HS-27A (cell line): ENCODE measurements around the gene RAD51B.
"Not testable (repeated sequence)": the region's sequence is repeated elsewhere in the genome, so short reads cannot be mapped to it uniquely, and the experiment has no call there.

Experiments used
- DNase-seq: peaks from one replicate; pipeline ENCODE4 v3.0.0-alpha.2; 2012; ENCODE audit warnings: low read depth, missing footprints

Gene RAD51B

DNA sequence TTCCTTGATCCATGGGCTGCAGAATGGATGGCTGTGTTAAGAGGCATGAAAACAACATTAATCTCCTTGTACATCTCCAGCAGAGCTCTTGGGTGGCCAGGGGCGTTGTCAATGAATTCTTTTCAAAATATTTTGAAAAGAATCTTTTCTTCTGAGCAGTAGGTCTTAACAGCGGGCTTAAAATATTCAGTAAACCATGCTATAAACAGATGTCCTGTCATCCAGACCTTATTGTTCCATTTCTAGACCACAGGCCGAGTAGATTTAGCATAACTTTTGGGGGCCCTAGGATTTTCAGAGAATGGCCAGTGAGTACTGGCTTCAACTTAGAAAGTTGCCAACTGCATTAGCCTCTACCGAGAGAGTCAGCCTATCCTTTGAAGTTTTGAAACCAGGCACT lies 130.2 kb downstream of the RAD51B start:
- DNase-seq, result no peak

DNA sequence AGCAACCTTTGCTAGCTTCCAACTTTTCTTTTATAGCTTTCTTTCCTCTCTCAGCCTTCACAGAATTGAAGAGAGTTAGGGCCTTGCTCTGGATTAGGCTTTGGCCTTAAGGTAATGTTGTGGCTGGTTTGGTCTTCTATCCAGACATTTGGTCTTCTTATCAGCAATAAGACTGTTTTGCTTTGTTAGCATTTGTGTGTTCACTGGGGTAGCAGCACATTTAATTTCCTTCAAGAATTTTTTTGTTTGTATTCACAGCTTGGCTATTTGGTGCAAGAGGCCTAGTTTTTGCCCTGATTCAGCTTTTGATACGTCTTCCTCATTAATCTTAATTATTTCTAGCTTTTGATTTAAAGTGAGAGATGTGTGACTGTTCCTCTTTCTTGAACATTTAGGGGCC lies 130.8 kb downstream of the RAD51B start:
- DNase-seq, result no peak

DNA sequence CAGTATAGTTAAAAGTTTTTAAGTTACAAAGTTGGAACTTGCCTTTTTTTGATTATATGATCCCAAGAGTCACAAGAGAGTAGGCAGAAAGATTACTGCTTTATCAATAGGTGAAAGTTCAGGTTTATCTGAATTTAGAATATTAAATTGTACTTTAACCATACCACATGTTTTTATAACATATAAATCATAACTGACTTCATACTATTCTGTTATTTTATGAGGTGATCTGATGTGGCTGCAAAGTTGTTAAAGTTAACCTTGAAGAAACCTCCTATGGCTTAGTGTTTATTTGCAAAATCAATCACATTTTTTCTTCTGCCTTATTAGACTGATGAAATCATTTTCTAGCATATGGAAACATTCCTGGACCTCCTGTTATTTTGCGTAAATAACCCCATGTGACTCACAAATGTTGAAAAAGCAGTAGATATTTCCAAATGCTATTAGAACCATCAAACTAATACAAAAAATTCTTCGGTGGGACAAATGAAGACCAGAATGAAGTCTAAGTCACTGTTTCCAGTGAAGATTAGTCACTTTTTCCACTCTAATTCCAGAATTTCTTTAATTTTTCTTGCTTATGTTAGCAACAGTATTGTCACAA lies 132.1 kb downstream of the RAD51B start:
- DNase-seq, result no peak

DNA sequence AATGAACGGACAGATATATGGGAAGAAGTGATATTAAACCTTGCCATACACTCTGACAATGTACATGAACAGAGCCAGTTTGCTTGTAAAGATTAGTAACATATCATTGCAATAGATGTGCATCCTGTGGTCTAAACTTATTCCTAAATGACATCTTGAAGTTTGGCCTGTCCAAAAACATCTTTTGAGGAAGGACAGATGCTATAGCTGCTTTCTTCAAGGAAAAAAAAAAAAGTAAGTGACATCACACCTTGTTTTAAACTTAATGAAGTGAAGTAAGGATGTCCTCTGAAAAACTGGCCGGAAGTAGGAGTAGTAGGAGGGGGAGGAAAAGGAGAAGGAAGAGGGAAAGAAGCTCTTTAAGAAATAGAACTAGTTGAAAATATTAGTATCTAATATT lies 132.8 kb downstream of the RAD51B start:
- no peak for DNase-seq

DNA sequence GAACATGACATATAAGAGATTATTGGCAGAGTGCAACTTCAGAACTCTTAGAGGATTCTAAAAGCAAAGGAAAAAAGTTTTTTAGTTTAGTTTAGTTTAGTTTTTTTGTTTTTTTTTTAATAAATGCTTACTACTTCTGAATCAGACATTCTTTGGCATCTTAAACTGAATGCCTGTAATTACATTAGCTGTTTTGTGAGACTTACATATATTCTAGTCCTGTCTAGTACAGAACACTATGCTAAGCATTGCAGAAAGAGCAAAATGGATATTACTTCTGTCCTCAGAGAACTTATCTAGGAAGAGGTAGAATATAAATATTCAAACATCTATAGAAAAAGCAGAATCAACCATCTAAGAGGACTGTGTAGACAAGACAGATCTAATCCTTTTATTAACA lies 133.2 kb downstream of the RAD51B start:
- no peak for DNase-seq

DNA sequence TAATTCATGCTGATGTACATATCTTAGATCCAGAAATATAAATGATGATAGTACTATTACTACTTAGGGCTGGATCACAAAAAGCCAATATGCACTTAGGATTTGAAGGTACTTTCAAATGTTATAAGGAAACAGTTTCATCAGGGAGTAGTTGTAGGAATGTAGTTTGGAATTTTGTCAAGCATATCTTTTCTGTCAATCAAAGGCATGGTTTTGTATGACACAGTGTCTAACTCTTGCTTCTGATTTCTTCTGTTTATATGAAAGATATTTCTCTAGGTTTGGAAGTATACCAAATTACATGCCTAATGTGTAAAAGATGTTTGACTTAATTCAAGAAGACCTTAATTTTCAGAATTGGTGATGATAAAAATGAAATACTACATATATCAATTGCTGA lies 135.7 kb downstream of the RAD51B start:
- DNase-seq, result no peak

DNA sequence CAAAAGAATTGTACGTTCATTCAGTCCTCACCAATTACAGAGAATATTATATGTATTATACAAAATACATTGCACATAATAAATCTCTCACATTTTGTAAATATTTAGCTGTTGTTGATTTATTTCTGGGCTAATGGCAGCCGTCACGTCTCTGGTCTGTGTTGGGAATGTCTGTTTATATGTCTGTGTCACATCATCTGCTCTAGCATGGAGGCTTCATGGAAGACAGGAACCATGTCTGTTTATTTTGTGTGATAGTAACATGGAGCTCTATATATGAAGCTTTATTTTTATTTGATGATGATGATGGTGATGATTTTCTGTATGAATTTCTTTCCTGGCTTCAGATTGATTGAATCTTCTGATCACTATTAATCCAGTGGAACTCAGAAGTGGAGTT lies 138.4 kb downstream of the RAD51B start:
- no peak for DNase-seq

DNA sequence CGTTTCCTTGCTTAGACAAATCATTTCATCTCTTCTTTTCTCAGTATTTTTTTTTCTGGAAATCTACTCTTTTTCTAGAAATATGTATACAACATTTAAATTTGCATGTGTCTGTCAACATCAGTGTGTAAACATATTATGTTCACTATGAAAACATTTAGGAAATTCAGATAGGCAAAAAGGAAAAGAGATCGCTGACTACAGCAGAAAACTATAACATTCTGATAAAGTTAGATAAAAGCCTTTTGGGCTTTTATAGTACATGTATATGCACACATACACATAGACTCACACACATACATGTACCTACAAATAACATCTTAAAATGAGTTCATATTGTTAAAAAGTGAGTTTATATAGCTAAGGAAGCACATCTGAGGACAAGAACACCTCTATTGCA lies 142.1 kb downstream of the RAD51B start:
- DNase-seq, result no peak

DNA sequence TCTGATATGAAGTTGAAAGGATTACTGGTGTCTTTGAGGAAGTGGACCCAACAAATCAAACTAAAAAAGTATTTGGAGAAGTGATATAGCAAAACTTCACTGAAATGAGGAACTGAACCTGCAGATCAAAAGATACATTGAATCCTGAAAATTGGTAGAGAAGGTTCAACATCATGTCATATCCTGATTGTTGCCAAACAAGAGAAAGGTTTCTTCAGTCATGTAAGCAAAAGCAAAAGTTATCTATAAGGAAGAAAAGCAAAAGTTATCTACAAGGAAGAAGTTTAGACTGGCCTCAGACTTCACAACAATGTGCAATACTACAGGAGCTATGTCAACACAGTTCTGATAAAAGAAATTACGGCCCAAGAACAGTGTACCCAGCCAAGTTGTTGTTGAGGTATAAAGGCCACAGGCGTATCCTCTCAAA lies 142.7 kb downstream of the RAD51B start:
- no peak for DNase-seq

DNA sequence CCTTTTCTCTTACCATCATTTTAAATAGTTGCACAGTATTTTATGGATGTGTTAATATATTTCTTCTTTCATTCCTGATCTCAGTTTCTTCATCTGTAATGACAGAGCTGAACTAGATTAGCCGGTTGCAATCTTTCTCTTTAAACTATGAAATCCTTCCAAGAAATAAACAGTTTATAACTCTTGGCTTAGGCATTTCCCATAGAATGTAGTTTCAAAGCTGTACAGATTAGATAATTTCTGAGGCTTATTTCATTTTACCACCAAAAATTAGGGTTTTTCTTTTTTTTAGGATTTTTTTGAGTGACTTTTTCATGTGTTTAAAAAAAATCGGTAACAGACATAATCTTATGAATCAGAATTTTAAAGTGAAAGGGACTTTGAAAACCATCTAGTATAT lies 144.0 kb downstream of the RAD51B start:
- no peak for DNase-seq

DNA sequence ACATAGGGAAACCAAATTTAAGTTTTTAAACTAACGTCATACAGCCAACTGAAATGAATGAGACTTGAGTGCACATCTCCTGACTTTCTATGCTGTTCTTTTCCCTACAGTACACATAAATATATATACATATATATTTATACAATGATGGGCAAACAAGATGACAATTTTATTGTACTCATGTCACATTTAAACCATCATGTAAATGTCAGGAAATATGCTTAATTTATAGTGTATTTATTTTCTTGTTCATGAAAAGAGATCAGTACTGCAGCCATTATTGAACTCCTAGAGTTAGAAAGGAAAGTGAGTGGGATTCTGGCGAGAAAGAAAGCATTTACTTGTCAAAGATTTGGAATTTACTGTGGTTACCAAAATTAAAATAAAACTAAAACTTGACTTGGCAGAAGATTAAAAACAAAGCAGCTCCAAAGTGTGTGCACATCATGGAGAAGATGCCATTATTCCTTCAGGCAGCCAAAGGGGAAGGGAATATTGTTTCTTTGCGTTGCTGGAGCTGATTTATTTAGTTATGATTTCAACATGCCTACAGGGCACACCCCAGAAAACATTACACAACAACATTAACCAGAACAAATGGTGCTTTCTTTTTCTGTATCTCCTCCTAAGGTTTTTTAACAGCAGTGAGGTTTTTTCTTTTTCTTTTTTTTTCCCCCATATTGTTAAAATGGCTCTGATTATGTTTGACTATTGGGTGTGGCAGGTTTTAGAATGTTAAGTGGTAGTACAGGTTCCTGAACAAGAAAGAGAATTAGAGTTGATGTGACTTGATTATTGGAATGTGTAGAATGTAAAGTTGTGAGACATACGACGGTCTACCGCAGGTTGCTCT lies 144.6 kb downstream of the RAD51B start:
- no peak for DNase-seq

DNA sequence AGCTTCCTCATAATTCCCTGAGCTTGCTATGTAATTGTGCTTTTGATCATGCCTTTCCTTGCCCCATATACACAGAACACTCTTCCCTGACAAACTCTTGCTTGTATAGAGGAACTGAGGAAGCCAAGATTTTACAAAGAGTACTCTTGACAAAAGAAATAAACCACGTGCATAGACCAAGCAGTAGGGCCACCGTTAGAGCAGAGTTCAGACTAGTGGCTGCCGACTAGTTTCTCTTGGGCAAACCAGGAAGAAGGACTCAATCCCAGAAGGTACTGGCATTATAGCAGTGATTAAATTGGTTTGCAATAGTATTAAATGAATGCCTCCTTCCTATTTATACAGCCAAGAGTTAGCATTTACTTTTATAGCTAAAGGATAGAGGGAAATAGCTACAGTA lies 146.1 kb downstream of the RAD51B start:
- DNase-seq, result no peak

DNA sequence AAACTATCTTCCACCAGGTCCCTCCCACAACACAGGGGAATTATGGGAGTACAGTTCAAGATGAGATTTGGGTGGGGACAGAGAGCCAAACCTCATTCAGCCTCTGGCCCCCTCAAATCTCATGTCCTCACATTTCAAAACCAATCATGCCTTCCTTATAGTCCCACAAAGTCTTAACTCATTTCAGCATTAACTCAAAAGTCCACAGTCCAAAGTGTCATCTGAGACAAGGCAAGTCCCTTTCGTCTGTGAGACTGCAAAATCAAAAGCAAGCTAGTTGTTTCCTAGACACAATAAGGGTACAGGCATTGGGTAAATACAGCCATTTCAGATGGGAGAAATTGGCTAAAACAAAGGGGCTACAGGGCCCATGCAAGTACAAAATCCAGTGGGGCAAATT lies 147.6 kb downstream of the RAD51B start:
- DNase-seq, result no peak

DNA sequence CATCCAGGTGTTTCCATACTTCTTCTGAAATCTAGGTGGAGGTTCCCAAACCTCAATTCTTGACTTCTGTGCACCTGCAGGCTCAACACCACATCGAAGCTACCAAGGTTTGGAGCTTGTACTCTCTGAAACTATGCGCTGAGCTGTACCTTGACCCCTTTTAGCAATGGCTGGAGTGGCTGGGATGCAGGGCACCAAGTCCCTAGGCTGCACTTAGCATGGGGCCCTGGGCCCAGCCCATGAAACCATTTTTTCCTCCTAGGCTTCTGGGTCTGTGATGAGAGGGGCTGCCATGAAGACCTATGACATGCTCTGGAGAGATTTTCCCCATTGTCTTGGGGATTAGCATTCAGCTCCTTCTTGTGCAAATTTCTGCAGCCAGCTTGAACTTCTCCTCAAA lies 148.4 kb downstream of the RAD51B start:
- not testable (repeated sequence) for DNase-seq

DNA sequence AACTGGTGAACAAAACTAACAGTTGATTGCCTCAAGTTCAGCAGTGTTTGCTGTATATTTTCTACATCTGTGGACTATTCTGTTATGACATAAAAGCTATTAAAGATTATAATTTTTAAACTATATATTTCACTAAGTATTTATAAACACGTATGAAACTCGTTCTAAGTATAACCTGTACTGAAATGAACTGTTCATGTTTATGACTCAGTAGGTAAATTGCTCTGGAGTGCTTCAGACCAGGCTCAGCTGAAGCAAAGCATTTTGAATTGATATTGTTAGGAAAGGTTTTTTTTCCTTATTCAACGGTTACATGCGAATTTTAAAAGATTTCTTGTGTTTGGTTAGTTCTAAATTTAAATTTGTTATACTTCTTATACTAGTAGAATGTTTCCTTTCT lies 151.3 kb downstream of the RAD51B start:
- no peak for DNase-seq

DNA sequence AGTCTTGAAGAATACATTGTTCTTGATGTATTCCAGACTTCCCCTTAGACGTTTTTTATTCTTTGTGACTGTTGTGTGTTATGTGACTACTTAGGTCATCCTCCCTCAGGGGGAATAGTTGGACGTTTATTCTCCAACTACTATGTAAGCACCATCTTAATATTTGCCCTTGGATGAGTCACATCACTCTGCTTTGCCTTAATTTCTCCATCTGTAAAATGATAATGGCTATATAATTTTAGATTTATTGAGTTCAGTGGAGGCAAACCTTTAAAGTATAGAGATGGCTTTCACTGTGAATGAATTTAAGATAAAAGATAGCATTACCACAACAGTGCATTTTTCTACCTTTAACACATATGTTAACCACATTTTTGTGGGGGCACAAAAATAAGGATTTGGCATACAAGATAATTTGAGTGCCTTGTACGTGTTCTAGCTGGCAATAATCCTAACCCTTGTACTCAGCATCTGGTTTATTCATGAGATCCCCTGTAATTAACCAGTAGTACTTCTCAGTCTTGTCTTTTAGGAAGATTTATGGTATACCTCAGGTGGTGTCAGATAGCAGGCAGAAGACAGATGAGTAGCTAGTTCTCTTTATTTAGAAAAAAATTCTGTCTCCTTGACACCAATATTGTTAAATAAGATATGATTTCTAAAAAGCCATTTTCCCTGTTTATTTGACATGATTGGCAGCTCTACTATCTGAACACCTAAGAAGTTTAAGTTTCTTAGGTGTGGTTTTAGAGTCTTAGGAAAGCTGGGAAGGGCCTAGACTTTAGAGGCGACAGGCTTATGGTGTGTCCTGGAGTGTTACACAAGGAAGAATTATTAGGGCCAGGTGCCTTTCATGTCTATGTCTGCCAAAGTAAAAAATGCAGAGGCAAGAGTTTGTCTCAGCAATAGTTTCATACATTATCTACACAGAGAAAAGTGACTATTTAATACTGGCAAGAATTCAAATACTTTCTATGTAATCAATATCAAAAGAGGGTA lies 152.3 kb downstream of the RAD51B start:
- no peak for DNase-seq

DNA sequence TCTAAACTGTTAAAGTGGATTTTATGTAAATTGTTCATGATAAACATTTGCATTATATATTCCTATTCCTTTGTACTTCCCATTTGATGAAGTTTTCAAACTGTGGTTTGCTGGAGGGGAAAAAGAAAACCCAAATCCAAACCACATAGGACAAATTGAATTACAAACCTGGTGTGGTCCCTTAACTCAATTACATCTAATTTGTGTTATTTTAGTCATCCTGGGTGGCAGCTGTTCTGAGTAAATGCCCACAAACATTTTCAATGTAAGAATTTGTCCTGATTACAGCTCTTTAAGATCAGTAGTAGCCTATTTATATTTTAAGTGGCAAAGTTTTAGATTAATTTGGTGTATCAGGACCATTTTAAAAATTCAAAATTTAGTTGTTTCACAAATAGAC lies 153.9 kb downstream of the RAD51B start:
- DNase-seq, result no peak

DNA sequence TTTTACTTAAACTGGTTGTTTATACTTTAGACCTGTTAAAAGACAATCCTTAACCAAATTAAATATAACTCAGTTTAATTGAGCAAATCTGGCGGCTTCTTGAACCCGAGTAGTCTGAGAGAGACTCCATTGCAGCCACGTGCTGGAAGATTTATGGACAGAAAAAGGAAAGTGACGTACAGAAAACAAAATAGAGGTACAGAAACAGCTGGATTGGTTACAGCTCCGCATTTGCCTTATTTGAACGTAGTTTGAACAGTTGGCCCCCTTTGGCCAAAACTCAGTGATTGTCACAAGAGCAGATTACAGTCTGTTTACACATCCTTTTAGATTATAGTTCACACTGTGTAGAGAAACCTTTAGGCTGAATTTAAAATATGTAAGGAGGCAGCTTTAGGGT lies 155.9 kb downstream of the RAD51B start:
- DNase-seq, result no peak

DNA sequence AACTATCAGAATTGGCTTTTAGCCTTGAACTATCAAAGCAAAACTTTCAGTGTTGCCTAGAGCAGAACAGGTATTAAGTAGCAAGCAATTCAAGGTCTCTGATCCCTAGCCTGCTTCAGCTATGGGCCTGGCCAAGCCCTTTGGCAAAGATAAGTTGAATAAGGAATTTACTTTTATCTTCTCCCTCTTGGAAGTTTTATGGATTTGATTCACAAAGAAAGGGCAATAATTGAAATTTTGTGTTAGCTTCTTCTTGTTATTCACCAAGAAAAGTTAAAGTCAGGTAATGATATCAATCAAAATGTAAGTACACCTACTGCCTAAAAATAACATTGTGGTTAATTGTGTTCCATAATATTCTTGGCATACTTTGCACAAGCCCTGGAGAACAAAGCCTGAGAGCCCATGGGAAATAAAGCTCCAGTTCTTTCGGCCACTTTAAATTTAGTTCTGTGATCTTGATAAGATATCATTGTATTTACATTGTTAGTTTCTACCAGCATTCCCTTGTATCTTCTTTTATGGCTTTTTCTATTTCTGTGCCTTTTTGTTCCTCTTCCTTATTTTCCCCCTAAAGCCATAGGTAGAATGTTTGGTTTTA lies 158.0 kb downstream of the RAD51B start:
- DNase-seq, result no peak

DNA sequence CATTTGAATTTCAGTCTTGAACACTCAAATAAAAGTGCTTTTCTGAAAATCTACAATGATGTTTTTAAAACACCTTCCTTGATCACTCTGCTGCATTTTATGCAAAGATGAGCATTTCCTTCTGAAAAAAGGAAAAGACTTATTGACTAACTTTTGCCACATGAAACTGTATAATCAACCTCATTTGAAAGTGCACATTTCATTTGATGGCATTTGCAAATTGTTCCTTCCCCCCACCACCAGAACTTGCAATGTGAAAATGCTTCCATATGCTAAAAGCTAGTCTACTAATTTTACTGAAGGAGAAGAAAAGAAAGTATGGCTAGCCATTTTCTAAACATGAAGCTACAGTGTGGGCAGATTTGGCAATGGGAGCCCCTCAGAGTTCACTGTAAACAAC lies 159.2 kb downstream of the RAD51B start:
- DNase-seq, result no peak

DNA sequence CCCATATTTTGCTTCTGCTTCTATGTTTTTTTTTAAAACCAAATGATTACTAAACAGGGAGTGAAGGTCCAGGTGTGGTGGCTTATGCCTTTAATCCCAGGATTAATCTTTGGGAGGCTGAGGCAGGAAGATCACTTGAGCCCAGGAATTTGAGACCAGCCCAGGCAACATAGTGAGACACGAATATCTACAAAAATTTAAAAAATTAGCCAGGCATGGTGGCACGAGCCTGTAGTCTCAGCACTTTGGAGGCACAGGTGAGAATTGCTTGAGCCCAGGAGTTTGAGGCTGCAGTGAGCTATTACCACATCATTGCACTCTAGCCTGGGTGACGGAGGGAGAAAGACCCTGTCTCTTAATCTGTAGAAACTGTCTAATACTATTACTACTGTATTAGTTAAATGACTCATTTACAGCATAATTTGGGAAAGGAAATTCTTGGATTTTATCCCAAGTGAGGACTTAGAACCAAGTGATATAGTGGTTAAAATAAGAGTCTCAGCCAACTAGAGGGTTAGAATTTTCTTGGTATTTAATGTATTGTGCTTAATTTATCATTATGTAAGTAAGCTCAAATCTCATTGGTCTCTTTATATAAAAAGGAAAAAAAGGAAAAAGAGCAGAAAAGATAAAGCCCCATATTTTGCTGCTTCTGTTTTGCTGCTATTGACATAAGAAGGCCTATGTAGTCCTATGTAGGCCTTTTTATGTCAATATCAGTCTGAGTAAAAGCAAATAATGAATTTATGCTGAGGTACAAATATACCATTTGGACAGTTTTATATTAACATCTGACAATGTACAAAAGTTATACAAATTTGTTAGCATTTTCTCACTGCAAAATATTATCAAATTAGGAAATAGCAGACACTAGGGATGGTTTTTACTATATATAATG lies 163.4 kb downstream of the RAD51B start:
- no peak for DNase-seq
